HepG2 (cell line): Measurements from ENCODE around the gene MEF2B. TPM values are rescaled to one million over a fixed set of nuclear protein-coding genes. Genes with fewer than 3 reads are reported as not detected.

Experiments used
- BRF2 ChIP-seq: sonication (generic); formaldehyde crosslinking; IDR thresholded peaks from 2 replicates; pipeline ENCODE4 v1.8.1; 2022; ENCODE audit warnings: mild to moderate bottlenecking, missing genetic modification reagents
- HMG20B ChIP-seq: conservative IDR thresholded peaks from 2 replicates; pipeline ENCODE4 v1.6.1; 2016; ENCODE audit warnings: missing genetic modification reagents, missing compliant biosample characterization
- KMT2A ChIP-seq: sonication (generic); formaldehyde crosslinking; IDR thresholded peaks from 2 replicates; pipeline ENCODE4 v1.4.0; 2020; ENCODE audit warnings: missing genetic modification reagents
- ONECUT2 ChIP-seq: sonication (generic); formaldehyde crosslinking; IDR thresholded peaks from 2 replicates; pipeline ENCODE4 v1.4.0; 2020; ENCODE audit warnings: missing genetic modification reagents
- PAWR ChIP-seq: sonication (generic); formaldehyde crosslinking; IDR thresholded peaks from 2 replicates; pipeline ENCODE4 v1.4.0; 2020; ENCODE audit warnings: missing genetic modification reagents, mild to moderate bottlenecking, borderline replicate concordance
- RAD51 ChIP-seq: fragments of 450-650 bp; IDR thresholded peaks from 2 replicates; pipeline ENCODE4 v1.6.1; 2016; ENCODE audit warnings: borderline replicate concordance
- RARA ChIP-seq: IDR thresholded peaks from 2 replicates; pipeline ENCODE4 v1.6.1; 2016; ENCODE audit warnings: missing genetic modification reagents, missing compliant biosample characterization
- SP5 ChIP-seq: IDR thresholded peaks from 2 replicates; pipeline ENCODE4 v1.6.1; 2016; ENCODE audit warnings: low read depth, borderline replicate concordance
- TBL1XR1 ChIP-seq: fragments of 150-350 bp; IDR thresholded peaks from 2 replicates; pipeline ENCODE4 v1.6.1; 2014; ENCODE audit warnings: borderline replicate concordance, low read length; ENCODE audit not compliant: partially characterized antibody
- ZFP62 ChIP-seq: sonication (generic); formaldehyde crosslinking; IDR thresholded peaks from 2 replicates; pipeline ENCODE4 v1.4.0; 2020; ENCODE audit warnings: missing genetic modification reagents
- ZFP91 ChIP-seq: sonication (generic); formaldehyde crosslinking; IDR thresholded peaks from 2 replicates; pipeline ENCODE4 v1.9.0; 2022; ENCODE audit warnings: missing genetic modification reagents, mild to moderate bottlenecking, borderline replicate concordance
- ZMYM2 ChIP-seq: sonication (generic); formaldehyde crosslinking; IDR thresholded peaks from 2 replicates; pipeline ENCODE4 v1.8.0; 2022; ENCODE audit warnings: mild to moderate bottlenecking, missing genetic modification reagents
- ZNF275 ChIP-seq: sonication (generic); formaldehyde crosslinking; IDR thresholded peaks from 2 replicates; pipeline ENCODE4 v1.8.0; 2022; ENCODE audit warnings: missing genetic modification reagents, mild to moderate bottlenecking, inconsistent platforms, borderline replicate concordance
- ZNF296 ChIP-seq: sonication (generic); formaldehyde crosslinking; conservative IDR thresholded peaks from 2 replicates; pipeline ENCODE4 v1.5.0; 2020; ENCODE audit warnings: mild to moderate bottlenecking, missing genetic modification reagents
- ZNF367 ChIP-seq: sonication (generic); formaldehyde crosslinking; IDR thresholded peaks from 2 replicates; pipeline ENCODE4 v1.4.0; 2020; ENCODE audit warnings: missing genetic modification reagents, borderline replicate concordance
- ZNF530 ChIP-seq: sonication (generic); formaldehyde crosslinking; IDR thresholded peaks from 2 replicates; pipeline ENCODE4 v1.5.0; 2020; ENCODE audit warnings: low read depth, mild to moderate bottlenecking, missing genetic modification reagents
- polyA plus RNA-seq, 8 experiments: library from polyadenylated mRNA; depleted of rRNA in 3 of 8; stranded (reverse) in 7 of 8; unstranded in 1 of 8; fragments of >200 nt; fragmentation: Illumina TruSeq in 4 of 8; extraction: Trizol in 4 of 8; gene quantifications; 2 replicates each; pipeline versions ENCODE4 v1.2.1 to v1.2.3, GENCODE V29; 2011 to 2016; ENCODE audit warnings: low read depth in 4 of 8, missing spikeins in 1 of 8, mixed read lengths in 1 of 8; ENCODE audit not compliant: insufficient read depth in 1 of 8
- total RNA-seq, 5 experiments: library from RNA; depleted of rRNA; stranded (reverse); fragments of >200 nt; fragmentation: Illumina TruSeq; extraction: Trizol; gene quantifications; 2 replicates each; pipeline ENCODE4 v1.2.3, GENCODE V29; 2016; ENCODE audit warnings: low read depth in 1 of 5
- TF ChIP-seq, protein P1 (sequence below): fragments of 450-650 bp; IDR thresholded peaks from 2 replicates; pipeline ENCODE4 v1.6.1; 2017; ENCODE audit warnings: mild to moderate bottlenecking
- TF ChIP-seq, protein P2 (sequence below): sonication (generic); formaldehyde crosslinking; IDR thresholded peaks from 2 replicates; pipeline ENCODE4 v1.4.0; 2020; ENCODE audit warnings: low read depth, missing genetic modification reagents

Gene MEF2B
- total and polyA plus RNA-seq, 2 of the 13 experiments (the other 11 are each of a cell fraction or from before 2014, with no cell fraction given), result 1.2 to 1.7 TPM

GRCh38 chr19:19170053-19170872, at the start of gene MEF2B (continued):
- TF ChIP-seq ZNF296 (CRISPR knock-in tag), result no peak
- no peak; the same call in 1 of the 2 replicates for TF ChIP-seq SP5 (CRISPR knock-in tag)
- no peak for TF ChIP-seq RAD51
- TF ChIP-seq PAWR (CRISPR knock-in tag), result no peak
- TF ChIP-seq, protein P1, sequence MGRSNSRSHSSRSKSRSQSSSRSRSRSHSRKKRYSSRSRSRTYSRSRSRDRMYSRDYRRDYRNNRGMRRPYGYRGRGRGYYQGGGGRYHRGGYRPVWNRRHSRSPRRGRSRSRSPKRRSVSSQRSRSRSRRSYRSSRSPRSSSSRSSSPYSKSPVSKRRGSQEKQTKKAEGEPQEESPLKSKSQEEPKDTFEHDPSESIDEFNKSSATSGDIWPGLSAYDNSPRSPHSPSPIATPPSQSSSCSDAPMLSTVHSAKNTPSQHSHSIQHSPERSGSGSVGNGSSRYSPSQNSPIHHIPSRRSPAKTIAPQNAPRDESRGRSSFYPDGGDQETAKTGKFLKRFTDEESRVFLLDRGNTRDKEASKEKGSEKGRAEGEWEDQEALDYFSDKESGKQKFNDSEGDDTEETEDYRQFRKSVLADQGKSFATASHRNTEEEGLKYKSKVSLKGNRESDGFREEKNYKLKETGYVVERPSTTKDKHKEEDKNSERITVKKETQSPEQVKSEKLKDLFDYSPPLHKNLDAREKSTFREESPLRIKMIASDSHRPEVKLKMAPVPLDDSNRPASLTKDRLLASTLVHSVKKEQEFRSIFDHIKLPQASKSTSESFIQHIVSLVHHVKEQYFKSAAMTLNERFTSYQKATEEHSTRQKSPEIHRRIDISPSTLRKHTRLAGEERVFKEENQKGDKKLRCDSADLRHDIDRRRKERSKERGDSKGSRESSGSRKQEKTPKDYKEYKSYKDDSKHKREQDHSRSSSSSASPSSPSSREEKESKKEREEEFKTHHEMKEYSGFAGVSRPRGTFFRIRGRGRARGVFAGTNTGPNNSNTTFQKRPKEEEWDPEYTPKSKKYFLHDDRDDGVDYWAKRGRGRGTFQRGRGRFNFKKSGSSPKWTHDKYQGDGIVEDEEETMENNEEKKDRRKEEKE, result no peak
- no peak for TF ChIP-seq ZFP62 (CRISPR knock-in tag)
- TF ChIP-seq KMT2A (CRISPR knock-in tag), result no peak
- TF ChIP-seq BRF2, result no peak
- no peak for TF ChIP-seq TBL1XR1
- TF ChIP-seq ZNF367 (CRISPR knock-in tag), result no peak
- no peak for TF ChIP-seq RARA
- no peak for TF ChIP-seq ZMYM2 (CRISPR knock-in tag)
- TF ChIP-seq ZNF275 (CRISPR knock-in tag), result no peak
- no peak for TF ChIP-seq ONECUT2 (CRISPR knock-in tag)
- TF ChIP-seq ZNF530 (CRISPR knock-in tag), result no peak
- no peak for TF ChIP-seq HMG20B (CRISPR knock-in tag)
- TF ChIP-seq, protein P2, sequence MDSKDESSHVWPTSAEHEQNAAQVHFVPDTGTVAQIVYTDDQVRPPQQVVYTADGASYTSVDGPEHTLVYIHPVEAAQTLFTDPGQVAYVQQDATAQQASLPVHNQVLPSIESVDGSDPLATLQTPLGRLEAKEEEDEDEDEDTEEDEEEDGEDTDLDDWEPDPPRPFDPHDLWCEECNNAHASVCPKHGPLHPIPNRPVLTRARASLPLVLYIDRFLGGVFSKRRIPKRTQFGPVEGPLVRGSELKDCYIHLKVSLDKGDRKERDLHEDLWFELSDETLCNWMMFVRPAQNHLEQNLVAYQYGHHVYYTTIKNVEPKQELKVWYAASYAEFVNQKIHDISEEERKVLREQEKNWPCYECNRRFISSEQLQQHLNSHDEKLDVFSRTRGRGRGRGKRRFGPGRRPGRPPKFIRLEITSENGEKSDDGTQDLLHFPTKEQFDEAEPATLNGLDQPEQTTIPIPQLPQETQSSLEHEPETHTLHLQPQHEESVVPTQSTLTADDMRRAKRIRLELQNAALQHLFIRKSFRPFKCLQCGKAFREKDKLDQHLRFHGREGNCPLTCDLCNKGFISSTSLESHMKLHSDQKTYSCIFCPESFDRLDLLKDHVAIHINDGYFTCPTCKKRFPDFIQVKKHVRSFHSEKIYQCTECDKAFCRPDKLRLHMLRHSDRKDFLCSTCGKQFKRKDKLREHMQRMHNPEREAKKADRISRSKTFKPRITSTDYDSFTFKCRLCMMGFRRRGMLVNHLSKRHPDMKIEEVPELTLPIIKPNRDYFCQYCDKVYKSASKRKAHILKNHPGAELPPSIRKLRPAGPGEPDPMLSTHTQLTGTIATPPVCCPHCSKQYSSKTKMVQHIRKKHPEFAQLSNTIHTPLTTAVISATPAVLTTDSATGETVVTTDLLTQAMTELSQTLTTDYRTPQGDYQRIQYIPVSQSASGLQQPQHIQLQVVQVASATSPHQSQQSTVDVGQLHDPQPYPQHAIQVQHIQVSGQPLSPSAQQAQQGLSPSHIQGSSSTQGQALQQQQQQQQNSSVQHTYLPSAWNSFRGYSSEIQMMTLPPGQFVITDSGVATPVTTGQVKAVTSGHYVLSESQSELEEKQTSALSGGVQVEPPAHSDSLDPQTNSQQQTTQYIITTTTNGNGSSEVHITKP, result no peak
- TF ChIP-seq ZFP91 (CRISPR knock-in tag), result peak; percentile 43; the same call in 1 of the 2 replicates
